ENCODE results near the gene GIGYF1. TPM values are rescaled to one million over a fixed set of nuclear protein-coding genes. Genes with fewer than 3 reads are reported as not detected.

Gene GIGYF1
- total RNA-seq, 1 donor from 2014 or later, result 25.7 TPM

- no peak for DNase-seq (ENCODE audit: extremely low read depth, low read depth, low spot score)
Observed at GRCh38 chr7:100685631-100686145, 8.4 kb downstream of the GIGYF1 start.

GRCh38 chr7:100685049-100685605 lies 8.9 kb downstream of the GIGYF1 start:
- DNase-seq (ENCODE audit: extremely low read depth, low read depth, low spot score), result no peak

- DNase-seq (ENCODE audit: extremely low read depth, low read depth, low spot score), result no peak
Observed at GRCh38 chr7:100684534-100685042, 9.5 kb downstream of the GIGYF1 start.

- no peak for DNase-seq (ENCODE audit: extremely low read depth, low read depth, low spot score)
Observed at GRCh38 chr7:100683659-100684533, 10.2 kb downstream of the GIGYF1 start.

- DNase-seq (ENCODE audit: extremely low read depth, low read depth, low spot score), result no peak
Observed at GRCh38 chr7:100682991-100683658, 10.9 kb downstream of the GIGYF1 start.

- no peak for DNase-seq (ENCODE audit: extremely low read depth, low read depth, low spot score)
Observed at GRCh38 chr7:100682228-100682741, 11.8 kb downstream of the GIGYF1 start.

- no peak for DNase-seq (ENCODE audit: extremely low read depth, low read depth, low spot score)
Observed at GRCh38 chr7:100681491-100682227, 12.4 kb downstream of the GIGYF1 start.

GRCh38 chr7:100680576-100681271 lies 13.3 kb downstream of the GIGYF1 start:
- DNase-seq (ENCODE audit: extremely low read depth, low read depth, low spot score), result no peak

- no peak for DNase-seq (ENCODE audit: extremely low read depth, low read depth, low spot score)
Observed at GRCh38 chr7:100679927-100680575, 14.0 kb downstream of the GIGYF1 start.

GRCh38 chr7:100679129-100679926 lies 14.7 kb downstream of the GIGYF1 start:
- no peak for DNase-seq (ENCODE audit: extremely low read depth, low read depth, low spot score)

- DNase-seq (ENCODE audit: extremely low read depth, low read depth, low spot score), result no peak
Observed at GRCh38 chr7:100678291-100678984, 15.6 kb downstream of the GIGYF1 start.

- DNase-seq (ENCODE audit: extremely low read depth, low read depth, low spot score), result no peak
Observed at GRCh38 chr7:100677308-100678267, 16.5 kb downstream of the GIGYF1 start.

- DNase-seq (ENCODE audit: extremely low read depth, low read depth, low spot score), result no peak
Observed at GRCh38 chr7:100676501-100677306, 17.3 kb downstream of the GIGYF1 start.

- DNase-seq (ENCODE audit: extremely low read depth, low read depth, low spot score), result no peak
Observed at GRCh38 chr7:100675581-100676350, 18.3 kb downstream of the GIGYF1 start.

GRCh38 chr7:100675105-100675451 lies 19.0 kb downstream of the GIGYF1 start:
- no peak for DNase-seq (ENCODE audit: extremely low read depth, low read depth, low spot score)

Data from glomerular endothelial cell (primary cell).